Astrocyte of the spinal cord (primary cell): ENCODE data around the gene GPX2.
A peak's percentile ranks its signal among the peaks of the same experiment; 100 is the strongest.

ENCODE experiments used
- DNase-seq: peaks from one replicate; pipeline ENCODE4 v3.0.0; 2011; ENCODE audit warnings: low read depth, low spot score
- H3K4me3 ChIP-seq: 2 replicates; pipeline ENCODE4 v1.5.1; 2011; ENCODE audit warnings: low read depth, mild to moderate bottlenecking, low read length, moderate library complexity
- CTCF ChIP-seq: IDR thresholded peaks from 2 replicates; pipeline ENCODE4 v1.5.1; 2012; ENCODE audit warnings: low read depth, mild to moderate bottlenecking, low read length, inconsistent platforms
- in situ Hi-C: cut with HindIII; loops from 2 replicates; pipeline ENCODE4 v1.10.0; 2017; ENCODE audit warnings: low sequenced_read_pairs

Gene GPX2

GRCh38 chr14:64912261-64912660 lies 30.3 kb downstream of the GPX2 start:
- TF ChIP-seq CTCF = no peak
- DNase-seq = no peak
- in situ Hi-C loops = no loop called here

GRCh38 chr14:64910847-64911495 lies 31.6 kb downstream of the GPX2 start:
- DNase-seq = peak; percentile 43
- H3K4me3 ChIP-seq = no peak overlapping the region
- TF ChIP-seq CTCF = peak; percentile 79
- in situ Hi-C loops = no loop called here

More at GRCh38 chr14:64912261-64912660, 30.3 kb downstream of the GPX2 start:
- no peak overlapping the region for H3K4me3 ChIP-seq

DNA sequence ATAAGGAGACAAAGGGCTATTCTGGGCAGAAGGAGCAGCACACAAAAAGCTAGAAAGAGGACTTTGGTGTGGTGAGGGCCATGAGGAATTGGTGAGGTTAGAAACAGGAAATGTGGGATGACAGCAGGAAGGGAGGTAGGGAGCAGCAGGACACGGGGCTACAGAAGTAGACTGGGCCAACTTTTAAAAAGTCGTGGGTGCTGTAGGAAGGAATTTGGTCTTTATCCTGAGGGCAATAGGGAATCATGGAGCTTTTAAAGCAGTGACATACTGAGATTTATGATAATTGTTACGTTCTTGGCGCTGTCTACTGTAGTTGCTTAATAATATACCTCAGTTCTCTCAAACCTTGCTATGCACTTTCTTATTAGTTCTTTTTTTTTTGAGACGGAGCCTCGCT lies 36.5 kb downstream of the GPX2 start:
- no peak for TF ChIP-seq CTCF
- in situ Hi-C loops = no loop called here
- no peak for DNase-seq
- no peak overlapping the region for H3K4me3 ChIP-seq

DNA sequence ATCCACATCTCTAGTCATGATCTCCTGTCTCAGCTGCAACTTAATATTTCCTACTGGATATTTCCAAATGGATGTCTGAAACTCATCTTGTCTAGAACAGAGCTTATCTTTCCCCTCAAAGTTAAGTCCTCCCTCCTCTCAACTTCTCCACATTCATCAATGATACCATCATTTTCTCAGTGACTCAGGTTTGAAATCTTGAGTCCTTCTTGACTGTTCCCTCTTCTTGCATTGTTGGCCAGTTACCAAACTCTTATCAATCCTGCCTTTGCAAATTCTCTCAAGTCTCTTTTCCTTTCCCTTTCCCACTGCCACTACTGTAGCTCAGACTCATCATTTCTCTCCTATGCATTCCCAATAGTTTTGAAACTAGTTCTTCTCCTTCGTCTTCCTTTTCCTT lies 42.6 kb downstream of the GPX2 start:
- in situ Hi-C loops = loop anchor here (25.0 kb wide), 1 partner anchor 113 kb away; no protein-coding TSS in a partner anchor

DNA sequence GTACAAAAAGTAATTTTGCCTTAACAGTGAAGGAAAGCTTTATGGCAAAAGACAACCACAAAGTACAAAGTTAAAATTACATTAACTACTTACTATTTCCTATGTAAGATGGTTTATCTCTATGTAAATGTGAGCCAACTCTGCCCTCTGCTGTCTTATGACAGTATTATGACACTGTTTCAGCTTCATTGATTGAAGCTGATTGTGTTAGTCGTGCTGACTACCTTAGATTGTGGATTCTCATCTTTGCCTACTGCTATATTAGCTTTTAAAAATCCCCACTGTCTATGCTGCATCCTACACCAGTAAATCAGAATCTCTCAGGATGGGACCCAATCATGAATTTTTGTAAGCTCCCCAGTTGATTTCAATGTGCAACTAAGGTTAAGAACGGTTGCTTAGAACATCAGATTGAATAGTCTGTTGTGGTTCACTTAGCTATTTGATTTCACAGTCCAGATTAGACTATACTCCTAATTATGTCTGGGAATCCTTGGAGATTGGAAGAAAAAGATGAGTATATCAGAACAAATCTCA lies 50.6 kb downstream of the GPX2 start:
- in situ Hi-C loops = loop anchor here (25.0 kb wide), 1 partner anchor 105 kb away; no protein-coding TSS in a partner anchor
- DNase-seq = peak; percentile 79
- TF ChIP-seq CTCF = peak; percentile 55
- H3K4me3 ChIP-seq = no peak overlapping the region

More for the DNA sequence above, 42.6 kb downstream of the GPX2 start:
- H3K4me3 ChIP-seq = no peak overlapping the region
- DNase-seq = no peak
- TF ChIP-seq CTCF = no peak

GRCh38 chr14:64891173-64891838 lies 51.2 kb downstream of the GPX2 start:
- DNase-seq = no peak
- in situ Hi-C loops = loop anchor here (25.0 kb wide), 1 partner anchor 104 kb away; no protein-coding TSS in a partner anchor
- no peak overlapping the region for H3K4me3 ChIP-seq
- no peak for TF ChIP-seq CTCF
